ENCODE data around the gene ZNF648. TPM values are rescaled to one million over a fixed set of nuclear protein-coding genes. Genes with fewer than 3 reads are reported as not detected.

The ZNF648 gene
- total RNA-seq, 1 experiment from 2014 or later = not detected

GRCh38 chr1:182080040-182080439, 18.5 kb upstream of the ZNF648 start:
- no TSS peak for BruUV-seq (replicated peaks)
- H3K27ac ChIP-seq (ENCODE audit: low read depth, low read length, poor library complexity, severe bottlenecking) = no peak overlapping the region
- H3K36me3 ChIP-seq (ENCODE audit: insufficient read depth, low read length, poor library complexity, severe bottlenecking) = no peaks in the 10 kb centered on the region
- no peaks in the 10 kb centered on the region for H3K27me3 ChIP-seq (replicated peaks; ENCODE audit: insufficient read depth, low read depth, low read length, poor library complexity)
- DNase-seq (ENCODE audit: low spot score) = no peak
- ChIA-PET POLR2A (ENCODE audit: low non-redundant PET) (no interaction called here), CTCF (interaction anchor here (0.6 kb wide), 1 partner anchor 28 kb away, joined by 4 read pairs; no protein-coding TSS in a partner anchor)
- intact Hi-C loops (cut with micrococcal nuclease; ENCODE audit: unreplicated experiment) = no loop called here
- H3K4me3 ChIP-seq (ENCODE audit: low read depth, low read length, poor library complexity, severe bottlenecking) = no peak overlapping the region
- H3K4me1 ChIP-seq (ENCODE audit: insufficient read depth, low read length, poor library complexity, severe bottlenecking) = no peaks in the 10 kb centered on the region
- H3K9me3 ChIP-seq (ENCODE audit: low read depth, low read length, poor library complexity, severe bottlenecking) = no peaks in the 10 kb centered on the region
- no peak for TF ChIP-seq CTCF (conservative IDR thresholded peaks at IDR 0.05; ENCODE audit: low read depth, low read length)
- TF ChIP-seq EZH2 (IDR thresholded peaks at IDR 0.05; ENCODE audit: borderline replicate concordance, low read depth, low read length, poor library complexity, severe bottlenecking) = no peak

DNA sequence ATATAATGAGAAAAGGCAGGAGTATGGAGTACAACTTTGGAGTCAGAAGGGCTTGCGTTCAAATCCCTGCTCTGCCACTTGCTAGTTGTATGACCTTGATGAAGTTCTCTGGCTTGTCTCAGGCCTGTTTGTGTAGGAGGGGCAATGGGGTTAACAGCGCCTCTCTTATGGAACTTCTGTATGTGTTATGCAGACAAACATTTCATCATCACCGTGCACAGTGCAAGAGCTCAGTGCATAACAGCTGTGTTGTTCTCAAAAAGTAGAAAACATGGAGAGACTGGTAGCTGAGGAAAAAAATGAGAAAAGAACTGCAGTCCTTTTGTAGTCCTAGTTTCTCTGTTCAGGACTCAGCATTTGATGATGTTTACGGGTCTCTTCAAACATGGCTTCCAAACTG, 10.4 kb upstream of the ZNF648 start:
- no peak for TF ChIP-seq EZH2 (IDR thresholded peaks at IDR 0.05; ENCODE audit: borderline replicate concordance, low read depth, low read length, poor library complexity, severe bottlenecking)
- H3K9me3 ChIP-seq (ENCODE audit: low read depth, low read length, poor library complexity, severe bottlenecking) = no peaks in the 10 kb centered on the region
- H3K27me3 ChIP-seq (replicated peaks; ENCODE audit: insufficient read depth, low read depth, low read length, poor library complexity) = peaks cover 10% of the 10 kb centered on the region
- H3K4me3 ChIP-seq (ENCODE audit: low read depth, low read length, poor library complexity, severe bottlenecking) = no peak overlapping the region
- BruUV-seq (replicated peaks) = no TSS peak
- no peaks in the 10 kb centered on the region for H3K4me1 ChIP-seq (ENCODE audit: insufficient read depth, low read length, poor library complexity, severe bottlenecking)
- ChIA-PET CTCF (no interaction called here), POLR2A (ENCODE audit: low non-redundant PET) (no interaction called here)
- no peak for DNase-seq (ENCODE audit: low spot score)
- intact Hi-C loops (cut with micrococcal nuclease; ENCODE audit: unreplicated experiment) = no loop called here
- H3K36me3 ChIP-seq (ENCODE audit: insufficient read depth, low read length, poor library complexity, severe bottlenecking) = no peaks in the 10 kb centered on the region
- no peak overlapping the region for H3K27ac ChIP-seq (ENCODE audit: low read depth, low read length, poor library complexity, severe bottlenecking)

DNA sequence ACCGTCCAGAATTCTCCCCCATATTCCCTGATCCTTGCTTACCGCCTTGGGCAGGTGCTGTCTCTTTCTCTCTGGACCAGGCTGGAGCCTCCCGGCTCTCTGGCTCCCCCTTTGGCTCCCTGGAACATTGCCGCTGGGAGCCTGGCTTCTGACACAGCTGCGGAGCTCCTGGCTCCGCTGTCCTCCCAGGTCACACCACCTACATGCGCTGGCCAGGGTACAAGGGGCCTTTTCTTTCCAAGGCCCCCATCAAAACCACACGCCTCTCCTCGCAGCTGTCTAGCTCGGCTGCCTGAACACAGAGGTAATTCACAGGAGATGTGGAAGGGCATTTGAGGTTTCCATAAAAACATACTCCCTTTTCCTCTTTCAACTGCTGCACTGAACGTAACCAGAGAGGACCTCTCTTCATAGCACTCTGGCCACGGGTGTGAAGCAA, 7.5 kb upstream of the ZNF648 start:
- BruUV-seq (replicated peaks) = no TSS peak
- Histone ChIP-seq H3K36me3 (ENCODE audit: insufficient read depth, low read length, poor library complexity, severe bottlenecking) (no peaks in the 10 kb centered on the region), H3K4me3 (ENCODE audit: low read depth, low read length, poor library complexity, severe bottlenecking) (no peak overlapping the region), H3K9me3 (ENCODE audit: low read depth, low read length, poor library complexity, severe bottlenecking) (no peaks in the 10 kb centered on the region), H3K4me1 (ENCODE audit: insufficient read depth, low read length, poor library complexity, severe bottlenecking) (no peaks in the 10 kb centered on the region), H3K27me3 (replicated peaks; ENCODE audit: insufficient read depth, low read depth, low read length, poor library complexity) (peaks cover 4% of the 10 kb centered on the region), H3K27ac (ENCODE audit: low read depth, low read length, poor library complexity, severe bottlenecking) (no peak overlapping the region)
- ChIA-PET CTCF (interaction anchor here (0.5 to 2.3 kb wide), 3 partner anchors 10 to 189 kb away, joined by 6 to 8 read pairs (median 6); no protein-coding TSS in a partner anchor), POLR2A (ENCODE audit: low non-redundant PET) (no interaction called here)
- TF ChIP-seq EZH2 (IDR thresholded peaks at IDR 0.05; ENCODE audit: borderline replicate concordance, low read depth, low read length, poor library complexity, severe bottlenecking) (no peak), CTCF (conservative IDR thresholded peaks at IDR 0.05; ENCODE audit: low read depth, low read length) (peak; percentile 75)
- peak; percentile 54 for DNase-seq (ENCODE audit: low spot score)
- intact Hi-C loops (cut with micrococcal nuclease; ENCODE audit: unreplicated experiment) = no loop called here

DNA sequence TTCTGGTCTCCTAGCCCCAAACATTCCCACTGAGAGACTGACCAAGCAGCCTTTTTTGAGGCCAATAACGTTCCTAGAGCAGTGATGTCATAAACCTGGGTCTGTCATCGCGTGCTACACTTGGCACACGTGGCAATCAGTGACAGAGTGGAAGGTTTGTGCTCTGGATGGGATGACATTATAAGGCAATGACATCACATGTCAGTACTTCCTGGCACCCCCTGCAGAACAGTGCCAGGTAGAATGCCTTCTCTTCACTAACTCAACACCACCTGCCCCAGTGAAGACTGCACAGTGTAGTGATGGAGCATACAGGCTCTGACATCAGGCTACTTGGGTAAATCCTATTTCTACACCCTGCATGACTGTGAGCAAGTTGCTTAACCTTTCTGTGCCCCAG, 5.4 kb upstream of the ZNF648 start:
- intact Hi-C loops (cut with micrococcal nuclease; ENCODE audit: unreplicated experiment) = no loop called here
- no TSS peak for BruUV-seq (replicated peaks)

More for the DNA sequence above, 5.4 kb upstream of the ZNF648 start:
- Histone ChIP-seq H3K4me3 (ENCODE audit: low read depth, low read length, poor library complexity, severe bottlenecking) (no peak overlapping the region), H3K27me3 (replicated peaks; ENCODE audit: insufficient read depth, low read depth, low read length, poor library complexity) (no peaks in the 10 kb centered on the region), H3K36me3 (ENCODE audit: insufficient read depth, low read length, poor library complexity, severe bottlenecking) (no peaks in the 10 kb centered on the region), H3K27ac (ENCODE audit: low read depth, low read length, poor library complexity, severe bottlenecking) (no peak overlapping the region), H3K9me3 (ENCODE audit: low read depth, low read length, poor library complexity, severe bottlenecking) (no peaks in the 10 kb centered on the region), H3K4me1 (ENCODE audit: insufficient read depth, low read length, poor library complexity, severe bottlenecking) (no peaks in the 10 kb centered on the region)
- POLR2A ChIA-PET (ENCODE audit: low non-redundant PET) = no interaction called here
- CTCF ChIA-PET = no interaction called here
- no peak for DNase-seq (ENCODE audit: low spot score)
- TF ChIP-seq CTCF (conservative IDR thresholded peaks at IDR 0.05; ENCODE audit: low read depth, low read length) (no peak), EZH2 (IDR thresholded peaks at IDR 0.05; ENCODE audit: borderline replicate concordance, low read depth, low read length, poor library complexity, severe bottlenecking) (no peak)

All from A673 (cell line).